Cardiac fibroblast (primary cell): ENCODE measurements around the gene TSSK1B.

Experiments
- DNase-seq, 2 donors: peaks; one replicate each; pipeline versions ENCODE4 v3.0.0 to v3.0.0-alpha.2; 2010; ENCODE audit warnings: low read depth in 2 of 2
- H3K4me3 ChIP-seq, 2 donors: replicated peaks in 1 of 2; 1 replicate in 1 of 2; 2 replicates in 1 of 2; pipeline ENCODE4 v1.5.1; 2011; ENCODE audit warnings: low read depth in 2 of 2, low read length in 2 of 2, mild to moderate bottlenecking in 2 of 2, moderate library complexity in 1 of 2
- TF ChIP-seq, protein P1 (sequence below): IDR thresholded peaks from one replicate; pipeline ENCODE4 v1.5.1; 2011; ENCODE audit warnings: low read depth, mild to moderate bottlenecking, low read length, inconsistent platforms

The TSSK1B gene

DNA sequence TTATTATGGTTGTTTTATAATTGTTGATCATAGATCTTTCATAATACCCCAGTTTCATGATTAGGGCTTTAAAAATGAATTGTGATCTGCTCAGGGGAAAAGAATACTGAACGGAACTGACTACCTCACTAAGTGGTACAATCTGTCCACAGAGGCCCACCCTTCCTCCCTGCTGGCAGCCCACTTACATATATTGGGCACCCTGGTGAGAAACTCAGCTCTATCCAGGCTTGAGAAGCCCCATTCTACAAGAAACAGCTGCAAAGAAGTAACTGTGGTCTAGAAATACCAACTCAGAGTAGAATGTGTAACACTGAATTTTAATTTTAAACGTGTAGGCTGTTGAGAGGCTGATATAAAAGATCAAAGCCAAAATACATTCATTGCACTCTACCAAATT, 46.9 kb downstream of the TSSK1B start:
- no peak overlapping the region for H3K4me3 ChIP-seq
- TF ChIP-seq, protein P1, sequence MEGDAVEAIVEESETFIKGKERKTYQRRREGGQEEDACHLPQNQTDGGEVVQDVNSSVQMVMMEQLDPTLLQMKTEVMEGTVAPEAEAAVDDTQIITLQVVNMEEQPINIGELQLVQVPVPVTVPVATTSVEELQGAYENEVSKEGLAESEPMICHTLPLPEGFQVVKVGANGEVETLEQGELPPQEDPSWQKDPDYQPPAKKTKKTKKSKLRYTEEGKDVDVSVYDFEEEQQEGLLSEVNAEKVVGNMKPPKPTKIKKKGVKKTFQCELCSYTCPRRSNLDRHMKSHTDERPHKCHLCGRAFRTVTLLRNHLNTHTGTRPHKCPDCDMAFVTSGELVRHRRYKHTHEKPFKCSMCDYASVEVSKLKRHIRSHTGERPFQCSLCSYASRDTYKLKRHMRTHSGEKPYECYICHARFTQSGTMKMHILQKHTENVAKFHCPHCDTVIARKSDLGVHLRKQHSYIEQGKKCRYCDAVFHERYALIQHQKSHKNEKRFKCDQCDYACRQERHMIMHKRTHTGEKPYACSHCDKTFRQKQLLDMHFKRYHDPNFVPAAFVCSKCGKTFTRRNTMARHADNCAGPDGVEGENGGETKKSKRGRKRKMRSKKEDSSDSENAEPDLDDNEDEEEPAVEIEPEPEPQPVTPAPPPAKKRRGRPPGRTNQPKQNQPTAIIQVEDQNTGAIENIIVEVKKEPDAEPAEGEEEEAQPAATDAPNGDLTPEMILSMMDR: no peak
- no peak for DNase-seq

GRCh38 chr5:113384782-113385285, 50.0 kb downstream of the TSSK1B start:
- DNase-seq: no peak
- TF ChIP-seq, protein P1: no peak
- no peak overlapping the region for H3K4me3 ChIP-seq

GRCh38 chr5:113382731-113383130, 52.1 kb downstream of the TSSK1B start:
- TF ChIP-seq, protein P1: no peak
- DNase-seq: peak; percentile 49 to 51

More at GRCh38 chr5:113382731-113383130, 52.1 kb downstream of the TSSK1B start:
- no peak overlapping the region for H3K4me3 ChIP-seq
